MG63 (cell line): ENCODE measurements around the gene COQ3. TPM values are rescaled to one million over a fixed set of nuclear protein-coding genes. Genes with fewer than 3 reads are reported as not detected.
A peak's percentile ranks its signal among the peaks of the same experiment; 100 is the strongest.

Source experiments
- DNase-seq: peaks from one replicate; pipeline ENCODE4 v3.0.0-alpha.2; 2020
- H3K27me3 ChIP-seq: fragments of 250-450 bp; sonication (Bioruptor Pico); 2 replicates; pipeline ENCODE4 v1.5.1; 2020; ENCODE audit warnings: mild to moderate bottlenecking, moderate library complexity
- H3K36me3 ChIP-seq: fragments of 250-450 bp; sonication (Bioruptor Pico); 2 replicates; pipeline ENCODE4 v1.5.1; 2020; ENCODE audit warnings: mild to moderate bottlenecking, moderate library complexity
- H3K4me3 ChIP-seq: fragments of 250-450 bp; sonication (Bioruptor Pico); 2 replicates; pipeline ENCODE4 v1.5.1; 2020; ENCODE audit warnings: mild to moderate bottlenecking, moderate library complexity
- H3K9me3 ChIP-seq: fragments of 250-450 bp; sonication (Bioruptor Pico); 2 replicates; pipeline ENCODE4 v1.5.1; 2020; ENCODE audit warnings: mild to moderate bottlenecking, moderate library complexity
- total RNA-seq: library from RNA; depleted of rRNA; stranded (reverse); fragments of >200 nt; shearing (Covaris generic); gene quantifications from 2 replicates; pipeline ENCODE4 v1.2.3, GENCODE V29; 2014; ENCODE audit warnings: low replicate concordance

COQ3 gene
- total RNA-seq, 1 experiment from 2014 or later: 15.5 TPM

GRCh38 chr6:99407076-99407475 is 13.1 kb upstream of the COQ3 start:
- H3K27me3 ChIP-seq: no peaks in the 10 kb centered on the region
- H3K4me3 ChIP-seq: no peak overlapping the region
- peaks cover 86% of the 10 kb centered on the region for H3K36me3 ChIP-seq
- no peaks in the 10 kb centered on the region for H3K9me3 ChIP-seq
- no peak for DNase-seq

DNA sequence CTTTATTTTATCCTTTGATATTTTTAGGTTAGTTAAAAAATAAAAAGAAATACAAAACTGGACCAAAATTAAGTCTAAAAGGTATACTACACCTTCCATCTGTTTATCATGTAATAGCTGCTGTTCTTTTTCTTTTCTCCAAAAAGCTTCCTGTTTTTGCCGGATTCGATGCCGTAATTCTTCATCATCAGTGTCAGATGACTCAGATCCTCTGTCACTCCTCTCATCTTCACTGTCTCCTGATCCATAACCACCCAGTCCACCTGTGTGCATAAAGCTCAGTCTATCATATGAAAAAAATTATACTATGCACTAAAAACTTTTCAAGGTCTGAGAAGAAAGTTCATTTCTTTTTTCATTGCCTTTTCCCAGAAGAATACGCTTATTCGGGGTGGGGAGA is 8.5 kb upstream of the COQ3 start:
- Histone ChIP-seq H3K9me3 (no peaks in the 10 kb centered on the region), H3K4me3 (no peak overlapping the region), H3K36me3 (peaks cover 73% of the 10 kb centered on the region), H3K27me3 (no peaks in the 10 kb centered on the region)
- no peak for DNase-seq

- H3K36me3 ChIP-seq: peaks cover 26% of the 10 kb centered on the region
- no peaks in the 10 kb centered on the region for H3K27me3 ChIP-seq
- no peak for DNase-seq
- no peaks in the 10 kb centered on the region; the same call in 1 of the 2 replicates for H3K9me3 ChIP-seq
- H3K4me3 ChIP-seq: no peak overlapping the region
These were observed 3.3 kb upstream of the COQ3 start for GRCh38 chr6:99397287-99397686.

- no peak for DNase-seq
- Histone ChIP-seq H3K27me3 (no peaks in the 10 kb centered on the region), H3K9me3 (no peaks in the 10 kb centered on the region; the same call in 1 of the 2 replicates), H3K4me3 (peak overlapping the region; percentile 80), H3K36me3 (peaks cover 3% of the 10 kb centered on the region)
These were observed 663 bp downstream of the COQ3 start for GRCh38 chr6:99393366-99393697.

DNA sequence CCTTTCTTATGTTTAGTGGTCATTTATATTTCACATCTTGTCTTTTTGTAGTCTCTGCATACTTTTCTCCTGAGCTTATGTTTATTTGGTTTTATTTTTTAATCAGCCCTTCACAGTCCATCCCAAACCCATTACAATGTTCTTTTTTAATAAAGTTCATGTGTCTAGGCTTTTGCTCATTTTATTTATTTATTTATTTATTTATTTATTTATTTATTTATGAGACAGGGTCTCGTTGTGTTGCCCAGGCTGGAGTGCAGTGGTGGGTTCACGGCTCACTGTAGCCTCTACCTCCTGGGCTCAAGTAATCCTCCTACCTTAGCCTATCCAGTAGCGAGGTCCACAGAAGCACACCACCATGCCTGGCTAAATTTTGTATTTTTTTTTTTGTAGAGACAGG is 3.1 kb downstream of the COQ3 start:
- Histone ChIP-seq H3K36me3 (no peaks in the 10 kb centered on the region; the same call in none of the 2 replicates), H3K4me3 (no peak overlapping the region), H3K9me3 (no peaks in the 10 kb centered on the region; the same call in 1 of the 2 replicates), H3K27me3 (no peaks in the 10 kb centered on the region)
- no peak for DNase-seq

GRCh38 chr6:99384507-99384906 is 9.5 kb downstream of the COQ3 start:
- Histone ChIP-seq H3K27me3 (no peaks in the 10 kb centered on the region), H3K4me3 (no peak overlapping the region), H3K36me3 (no peaks in the 10 kb centered on the region), H3K9me3 (no peaks in the 10 kb centered on the region)
- DNase-seq: no peak

DNA sequence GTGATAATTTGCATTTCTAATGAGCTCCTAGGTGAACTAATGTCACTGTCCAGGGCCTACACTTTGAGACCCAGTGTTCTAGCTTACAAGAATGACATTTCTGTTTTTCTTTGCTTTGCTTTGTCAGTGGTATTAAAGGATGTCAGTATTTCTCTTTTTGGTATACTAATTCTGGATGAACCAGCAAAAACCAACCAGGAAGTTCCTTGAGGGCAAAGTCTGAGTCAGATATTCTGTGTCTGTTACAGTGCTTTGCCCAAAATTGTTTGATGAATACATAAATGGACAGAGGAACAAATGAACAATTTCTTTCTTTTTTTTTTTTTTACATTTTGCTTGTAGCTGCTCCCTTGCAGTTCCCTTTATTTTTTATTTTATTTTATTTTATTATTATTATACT is 15.4 kb downstream of the COQ3 start:
- Histone ChIP-seq H3K9me3 (no peaks in the 10 kb centered on the region), H3K4me3 (no peak overlapping the region)
- no peak for DNase-seq

GRCh38 chr6:99369533-99369932 is 24.5 kb downstream of the COQ3 start:
- H3K36me3 ChIP-seq: no peaks in the 10 kb centered on the region
- H3K4me3 ChIP-seq: no peak overlapping the region
- no peaks in the 10 kb centered on the region for H3K27me3 ChIP-seq
- no peak for DNase-seq
- H3K9me3 ChIP-seq: no peaks in the 10 kb centered on the region

More for the DNA sequence above, 15.4 kb downstream of the COQ3 start:
- H3K36me3 ChIP-seq: no peaks in the 10 kb centered on the region
- H3K27me3 ChIP-seq: no peaks in the 10 kb centered on the region

DNA sequence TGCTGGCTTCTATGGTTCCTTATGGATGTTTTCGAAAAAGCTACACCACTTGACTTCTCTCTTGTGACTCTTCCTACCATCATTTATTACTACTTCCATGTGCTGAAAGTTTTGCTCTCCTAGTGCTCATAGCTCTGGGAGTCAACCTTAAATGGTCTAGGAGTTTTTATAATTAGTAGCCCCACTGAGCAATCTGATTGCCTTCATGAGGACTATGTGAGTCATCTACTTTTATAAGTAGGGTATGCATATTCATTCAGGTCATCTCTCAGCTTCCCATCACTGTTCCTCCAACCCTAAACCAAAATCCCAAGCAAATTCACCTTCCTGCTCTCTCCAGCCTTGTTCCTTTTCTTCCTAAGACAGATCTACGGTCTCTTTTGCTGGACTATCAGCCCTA is 27.1 kb downstream of the COQ3 start:
- H3K9me3 ChIP-seq: no peaks in the 10 kb centered on the region
- DNase-seq: no peak
- H3K4me3 ChIP-seq: no peak overlapping the region
- no peaks in the 10 kb centered on the region for H3K27me3 ChIP-seq
- no peaks in the 10 kb centered on the region for H3K36me3 ChIP-seq

- Histone ChIP-seq H3K36me3 (no peaks in the 10 kb centered on the region), H3K9me3 (no peaks in the 10 kb centered on the region), H3K27me3 (no peaks in the 10 kb centered on the region), H3K4me3 (no peak overlapping the region)
- no peak for DNase-seq
These were observed 30.0 kb downstream of the COQ3 start for GRCh38 chr6:99364026-99364425.

DNA sequence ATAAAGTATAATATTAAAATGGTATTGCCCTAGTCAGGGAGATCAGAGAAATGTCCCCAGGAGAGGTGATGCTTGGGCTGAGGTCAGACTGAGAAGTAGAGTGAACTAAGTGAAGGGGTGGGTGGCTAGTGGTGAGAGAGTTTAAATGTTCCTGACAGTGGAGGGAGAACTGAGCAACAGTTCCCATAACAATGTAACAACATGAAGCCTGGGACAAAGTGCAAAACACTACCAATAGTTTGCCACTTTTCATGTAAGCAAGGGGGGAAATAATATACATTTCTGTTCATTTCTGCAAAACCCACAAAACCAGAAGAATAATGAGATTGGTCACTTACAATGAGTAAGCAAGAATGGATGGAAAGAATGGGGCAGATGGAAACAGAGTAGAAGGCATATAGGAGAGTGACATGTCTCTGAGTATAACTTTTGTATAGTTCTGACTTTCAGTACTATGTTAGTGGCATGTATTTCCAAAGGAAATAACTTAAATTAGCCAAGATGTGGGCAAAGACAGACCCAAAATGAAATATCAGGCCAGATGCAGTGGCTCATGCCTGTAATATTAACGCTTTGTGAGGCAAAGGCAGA is 31.2 kb downstream of the COQ3 start:
- no peak for DNase-seq

GRCh38 chr6:99359800-99360199 is 34.2 kb downstream of the COQ3 start:
- Histone ChIP-seq H3K4me3 (no peak overlapping the region), H3K27me3 (no peaks in the 10 kb centered on the region; the same call in 1 of the 2 replicates), H3K9me3 (no peaks in the 10 kb centered on the region), H3K36me3 (no peaks in the 10 kb centered on the region)
- no peak for DNase-seq

More for the DNA sequence above, 31.2 kb downstream of the COQ3 start:
- Histone ChIP-seq H3K9me3 (no peaks in the 10 kb centered on the region), H3K27me3 (no peaks in the 10 kb centered on the region), H3K4me3 (no peak overlapping the region), H3K36me3 (no peaks in the 10 kb centered on the region)

- Histone ChIP-seq H3K4me3 (no peak overlapping the region), H3K27me3 (no peaks in the 10 kb centered on the region; the same call in 1 of the 2 replicates), H3K36me3 (no peaks in the 10 kb centered on the region), H3K9me3 (no peaks in the 10 kb centered on the region)
- no peak for DNase-seq
These were observed 37.4 kb downstream of the COQ3 start for GRCh38 chr6:99356641-99357040.

GRCh38 chr6:99354983-99355382 is 39.0 kb downstream of the COQ3 start:
- no peak overlapping the region for H3K4me3 ChIP-seq
- DNase-seq: no peak
- no peaks in the 10 kb centered on the region; the same call in 1 of the 2 replicates for H3K27me3 ChIP-seq
- no peaks in the 10 kb centered on the region for H3K36me3 ChIP-seq
- no peaks in the 10 kb centered on the region for H3K9me3 ChIP-seq

DNA sequence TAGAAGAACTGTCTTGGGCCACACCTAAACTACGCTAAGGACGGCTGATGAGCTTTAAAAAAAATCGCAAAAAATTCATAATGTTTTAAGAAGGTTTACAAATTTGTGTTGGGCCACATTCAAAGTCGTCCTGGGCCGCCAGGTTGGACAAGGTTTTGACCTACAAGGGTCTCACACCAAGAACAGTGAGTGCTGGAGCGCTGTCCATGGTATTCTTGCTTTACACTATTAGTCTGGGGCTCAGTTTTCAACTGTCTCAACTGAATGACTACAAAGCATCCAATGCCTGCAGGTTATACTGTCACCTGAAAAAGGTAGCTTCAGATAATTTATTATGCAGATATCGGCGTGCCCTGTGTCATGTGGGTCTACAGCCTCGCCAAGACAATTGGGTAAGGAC is 40.9 kb downstream of the COQ3 start:
- no peak for DNase-seq
- Histone ChIP-seq H3K9me3 (no peaks in the 10 kb centered on the region), H3K36me3 (no peaks in the 10 kb centered on the region), H3K4me3 (no peak overlapping the region), H3K27me3 (no peaks in the 10 kb centered on the region; the same call in 1 of the 2 replicates)

GRCh38 chr6:99350573-99350972 is 43.4 kb downstream of the COQ3 start:
- H3K27me3 ChIP-seq: no peaks in the 10 kb centered on the region
- H3K9me3 ChIP-seq: no peaks in the 10 kb centered on the region
- no peaks in the 10 kb centered on the region for H3K36me3 ChIP-seq
- no peak overlapping the region for H3K4me3 ChIP-seq
- no peak for DNase-seq

DNA sequence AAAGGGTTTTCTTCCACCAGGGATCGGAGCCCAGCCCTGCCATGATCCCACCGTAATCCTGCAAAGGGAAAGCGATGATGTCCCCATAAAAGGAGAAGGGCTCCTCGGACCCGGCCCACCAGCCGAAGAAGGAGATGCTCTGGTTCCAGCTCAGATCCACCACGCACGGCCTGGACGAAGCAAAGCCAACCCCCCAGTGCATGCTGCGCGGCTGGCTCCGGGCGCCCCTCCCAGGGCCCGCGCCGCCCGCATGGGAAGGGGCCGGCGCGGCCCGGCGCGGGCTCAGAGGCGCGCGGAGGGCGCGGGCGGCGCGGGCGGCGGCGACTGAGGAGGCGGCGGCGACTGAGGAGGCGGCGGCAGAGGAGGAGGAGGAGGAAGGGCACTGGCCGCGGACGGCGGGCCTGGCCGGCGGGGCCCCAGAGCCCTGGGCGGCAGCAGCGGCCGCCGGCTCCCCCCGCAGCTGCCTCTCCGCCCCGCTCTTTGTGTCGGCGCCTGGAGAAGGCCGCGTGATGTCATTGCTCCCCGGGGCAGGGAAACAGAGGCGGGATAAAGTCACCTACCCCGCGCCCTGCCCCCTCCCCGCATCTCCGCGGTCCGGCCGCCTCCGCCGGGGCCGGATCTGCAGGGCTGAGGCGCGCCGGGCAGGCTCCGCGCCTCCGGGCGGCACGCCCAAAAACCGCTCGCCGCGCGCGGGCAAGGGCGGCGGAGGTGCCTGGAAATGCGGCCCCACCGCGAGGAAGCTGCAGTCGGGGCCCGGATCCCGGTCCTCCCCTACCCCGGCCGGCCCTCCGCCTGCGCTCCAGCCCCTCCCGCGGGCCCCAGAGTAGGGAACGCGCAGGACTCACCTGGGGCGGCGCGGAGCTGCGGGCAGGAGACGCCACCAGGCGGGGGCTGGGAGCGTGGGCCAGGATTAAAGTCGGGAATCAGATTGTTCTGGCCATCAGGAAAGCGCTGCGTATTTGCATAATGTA is 44.5 kb downstream of the COQ3 start, which contains the start of gene FAXC:
TSS of gene FAXC (minus strand) at position 504 of the 971 bp plus-strand sequence. CDS start at position 202, 302 bp downstream.
- DNase-seq: peak; percentile 56
- Histone ChIP-seq H3K36me3 (no peaks in the 10 kb centered on the region), H3K27me3 (no peaks in the 10 kb centered on the region), H3K9me3 (no peaks in the 10 kb centered on the region), H3K4me3 (peak within 1 kb of the TSS; percentile 48)
